NCI-H1105 treated with DMSO at 0.1 percent for 48 hours (cell line): ENCODE data around the gene PGAM2.

Experiments
- DNase-seq: peaks from one replicate; lab custom pipeline; 2025; lab: John Stamatoyannopoulos, UW

PGAM2 gene

GRCh38 chr7:44064791-44065430, 456 bp downstream of the PGAM2 start:
- DNase-seq = peak; percentile 27

DNA sequence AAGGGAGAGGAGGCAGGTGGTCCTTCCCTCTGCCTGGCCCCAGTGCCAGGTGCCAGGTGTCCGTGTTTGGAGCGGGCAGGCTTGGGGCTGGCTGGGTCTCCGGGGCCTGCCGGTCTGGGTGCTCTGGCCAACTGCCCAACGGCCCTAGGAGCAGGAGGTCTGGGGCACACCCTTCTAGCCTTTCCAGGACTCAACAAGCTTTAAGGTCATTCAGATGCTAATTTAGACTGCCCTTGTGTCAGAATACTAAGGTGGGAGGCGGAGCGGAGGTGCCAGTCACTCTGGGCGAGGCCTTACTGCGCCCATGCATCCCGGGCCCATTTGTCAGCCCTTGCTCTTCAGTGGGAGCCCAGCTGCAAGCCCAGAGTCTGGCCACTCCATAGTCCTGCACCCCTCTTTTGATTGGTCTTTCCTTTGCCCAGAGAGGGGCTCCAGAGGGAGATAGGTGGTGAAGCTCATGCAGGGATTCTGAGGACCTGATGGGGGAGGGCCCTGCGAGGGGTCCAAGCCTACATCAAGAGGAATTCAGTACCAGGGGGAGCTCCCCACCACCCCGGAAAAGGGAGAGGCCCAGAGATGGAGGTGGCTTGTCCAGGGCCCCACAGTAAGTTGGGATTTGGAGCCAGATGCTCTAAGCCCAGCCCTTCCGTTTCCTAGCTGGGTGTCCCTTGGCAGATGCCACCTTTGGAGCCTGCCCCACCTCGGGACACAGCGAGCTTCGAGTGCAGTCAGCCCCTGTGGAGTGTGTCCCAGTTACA, 1.3 kb downstream of the PGAM2 start:
- DNase-seq = no peak

DNA sequence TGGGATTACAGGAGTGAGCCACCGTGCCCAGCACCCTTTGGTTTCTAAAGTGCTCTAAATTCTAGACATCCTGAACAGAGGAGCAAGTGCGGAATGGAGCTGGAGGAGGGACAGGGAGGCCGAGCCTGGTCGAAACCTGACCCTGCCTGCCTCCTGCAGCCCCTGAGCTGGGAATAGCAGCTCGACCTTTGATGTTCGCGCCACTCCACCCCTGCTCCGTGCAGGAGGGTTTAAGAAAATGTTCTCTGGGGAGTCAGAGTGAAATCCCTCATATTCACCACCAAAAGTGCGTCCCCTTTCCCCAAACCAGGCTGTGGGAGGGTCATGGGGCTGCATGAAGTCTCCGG, 1.8 kb downstream of the PGAM2 start:
- DNase-seq = no peak

DNA sequence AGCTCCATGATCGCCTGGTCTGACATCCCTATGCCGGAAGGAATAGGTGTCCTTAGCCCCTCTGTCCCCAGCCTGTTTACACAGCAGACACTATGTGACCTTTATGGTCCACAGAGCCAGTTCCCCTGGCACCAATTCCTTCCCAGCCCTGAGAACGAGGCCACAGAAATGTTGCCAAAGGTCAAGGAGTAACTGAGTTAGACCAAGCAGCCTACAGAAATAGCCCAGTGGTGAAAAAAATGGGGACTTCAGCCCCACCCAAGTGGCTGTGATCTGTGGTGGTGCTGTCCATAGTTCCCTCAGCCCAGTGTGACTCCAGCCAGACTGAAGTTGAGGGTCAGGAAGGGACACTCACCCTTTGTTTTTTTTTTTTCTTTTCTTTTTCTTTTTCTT, 2.5 kb downstream of the PGAM2 start:
- DNase-seq = no peak

GRCh38 chr7:44062180-44062902, 3.0 kb downstream of the PGAM2 start:
- no peak for DNase-seq

- DNase-seq = no peak
Measured at GRCh38 chr7:44061645-44062179, 3.7 kb downstream of the PGAM2 start.

- no peak for DNase-seq
Measured at GRCh38 chr7:44060948-44061644, 4.3 kb downstream of the PGAM2 start.

- no peak for DNase-seq
Measured at GRCh38 chr7:44060091-44060947, 5.0 kb downstream of the PGAM2 start.

GRCh38 chr7:44059219-44060090, 5.9 kb downstream of the PGAM2 start:
- DNase-seq = no peak

GRCh38 chr7:44058759-44059218, 6.6 kb downstream of the PGAM2 start:
- DNase-seq = no peak

GRCh38 chr7:44057849-44058758, 7.3 kb downstream of the PGAM2 start:
- DNase-seq = no peak

DNA sequence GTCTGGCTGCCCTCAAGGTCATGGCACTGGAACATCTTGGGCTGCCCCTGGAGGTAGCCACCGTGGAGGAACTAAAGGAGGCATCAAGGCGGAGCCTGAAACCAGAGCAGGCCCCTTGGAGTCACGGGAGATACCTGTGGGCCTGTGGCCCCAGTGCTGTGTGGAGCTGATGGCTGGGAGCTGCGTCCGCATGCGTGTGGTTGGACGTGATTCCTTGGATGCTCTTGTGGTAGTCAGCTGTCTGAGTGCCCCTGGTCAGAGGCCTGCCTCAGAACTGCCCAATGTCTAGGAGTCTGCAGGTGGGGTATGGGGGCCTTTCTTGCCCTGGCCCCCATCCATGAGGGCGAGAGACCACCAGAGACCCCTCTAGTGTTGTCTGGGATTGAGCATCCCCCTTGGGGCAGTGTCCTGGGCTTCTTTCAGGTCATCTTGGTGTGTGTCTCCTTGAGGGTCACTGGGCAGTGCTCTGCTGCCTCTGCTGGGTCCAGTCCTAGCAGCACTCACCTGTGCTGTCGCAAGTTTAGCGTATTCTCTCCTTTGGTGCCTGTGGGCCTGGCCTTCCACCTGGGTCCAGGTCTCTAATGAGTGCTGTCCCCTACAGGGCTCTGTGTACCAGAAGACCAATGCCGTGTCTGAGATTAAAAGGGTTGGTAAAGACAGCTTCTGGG, 8.1 kb downstream of the PGAM2 start:
- DNase-seq = no peak

GRCh38 chr7:44056681-44057080, 8.7 kb downstream of the PGAM2 start:
- no peak for DNase-seq

- no peak for DNase-seq
Measured at GRCh38 chr7:44052771-44053365, 12.5 kb downstream of the PGAM2 start.

DNA sequence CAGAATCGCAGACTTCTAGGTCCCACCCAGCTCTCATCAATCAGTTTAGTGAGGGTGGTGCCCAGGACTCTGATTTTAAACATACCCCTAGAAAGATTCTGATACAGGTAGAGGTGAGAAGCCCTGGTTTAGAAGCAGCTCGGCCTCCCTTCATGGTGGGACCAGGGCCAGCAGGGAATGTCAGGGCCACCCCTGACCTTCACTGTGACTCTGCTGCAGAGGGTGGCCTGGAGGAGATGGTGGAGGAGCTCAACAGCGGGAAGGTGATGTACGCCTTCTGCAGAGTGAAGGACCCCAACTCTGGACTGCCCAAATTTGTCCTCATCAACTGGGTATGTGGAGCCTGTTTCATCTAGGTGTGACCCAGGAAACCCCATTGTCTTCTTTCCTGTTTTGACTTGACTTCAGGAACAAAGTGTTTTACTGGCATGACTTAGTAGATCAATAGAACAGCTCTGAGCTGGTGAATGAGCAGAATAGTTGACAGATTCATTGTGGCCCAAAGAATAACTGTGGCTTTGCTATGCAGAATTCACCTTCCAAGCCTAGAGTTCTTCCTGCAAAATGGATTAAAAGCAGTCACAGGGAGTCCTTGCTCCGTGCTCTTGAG, 13.7 kb downstream of the PGAM2 start:
- no peak for DNase-seq

DNA sequence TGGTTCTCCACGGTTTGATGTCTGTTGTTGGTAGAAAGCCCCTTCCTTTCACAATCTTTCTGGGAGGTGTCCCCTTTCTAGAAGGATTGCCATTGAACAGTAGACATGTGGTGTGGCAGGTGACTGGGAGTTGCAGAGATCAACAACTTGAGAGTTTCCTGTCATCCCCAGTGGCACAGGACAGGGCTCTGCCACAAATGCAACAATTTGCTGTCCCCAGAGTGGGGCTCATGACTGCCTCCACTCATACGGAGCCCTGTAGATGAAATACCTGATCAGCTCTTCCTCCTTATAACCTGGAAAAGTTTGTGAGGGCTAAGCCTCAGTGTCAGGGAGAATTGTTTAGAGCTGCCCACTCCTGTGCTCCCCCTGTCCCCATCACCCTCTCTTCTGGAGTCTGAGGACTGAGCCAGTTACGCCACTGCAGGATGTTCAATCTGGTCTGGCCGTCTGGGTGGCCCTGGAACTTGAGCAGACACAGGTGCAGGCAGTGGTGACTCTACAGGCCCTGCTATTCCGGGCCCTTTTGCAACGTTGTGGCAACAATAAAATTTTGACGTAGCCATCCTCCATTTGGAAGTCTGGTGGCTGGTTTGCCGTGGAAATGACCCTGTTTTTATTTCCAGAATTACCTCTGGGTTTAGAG, 14.3 kb downstream of the PGAM2 start:
- DNase-seq = no peak
